Right lobe of liver (tissue), 4 donors: Measurements from ENCODE around the gene SAP30.

ENCODE experiments used
- CTCF ChIP-seq, 4 donors: fragments of 200-600 bp in 3 of 4; fragments of 450-650 bp in 1 of 4; IDR thresholded peaks; one replicate each; pipeline versions ENCODE4 v1.5.1 to v1.8.0; 2016 to 2022; ENCODE audit warnings: antibody characterized with exemption in 4 of 4, mild to moderate bottlenecking in 2 of 4
- POLR2A ChIP-seq: fragments of 450-650 bp; IDR thresholded peaks from one replicate; pipeline ENCODE4 v1.6.1; 2017; ENCODE audit warnings: antibody characterized with exemption, mild to moderate bottlenecking
- donor health status: DM: no; HTN: no; CAD: no.
- donor health status: DM: no; HTN: no; CAD: no.
- donor health status: DM: no; HTN: yes; CAD: no.

- TF ChIP-seq CTCF (IDR thresholded peaks at IDR 0.05) (no peak), POLR2A (no peak)
Observed at GRCh38 chr4:173337463-173337862, 33.3 kb upstream of the SAP30 start.
